Esophagus muscularis mucosa (tissue), 4 donors: Measurements from ENCODE around the gene C16orf86. TPM values are rescaled to one million over a fixed set of nuclear protein-coding genes. Genes with fewer than 3 reads are reported as not detected.

Source experiments
- DNase-seq: peaks from one replicate; pipeline ENCODE4 v3.0.0-alpha.2; 2017; ENCODE audit errors: extremely low spot score
- H3K27ac ChIP-seq, 4 donors: fragments of 200-600 bp; sonication (generic); replicated peaks in 1 of 4; 1 replicate in 3 of 4; 2 replicates in 1 of 4; pipeline ENCODE4 v1.5.1; 2016 to 2019; ENCODE audit warnings: mild to moderate bottlenecking in 1 of 4
- H3K27me3 ChIP-seq, 4 donors: fragments of 200-600 bp; sonication (generic); one replicate each; pipeline versions ENCODE4 v1.5.1 to v1.6.0; 2016 to 2019
- H3K36me3 ChIP-seq, 4 donors: fragments of 200-600 bp; sonication (generic); one replicate each; pipeline ENCODE4 v1.5.1; 2016 to 2019
- H3K4me1 ChIP-seq, 4 donors: fragments of 200-600 bp; sonication (generic); one replicate each; pipeline ENCODE4 v1.5.1; 2016 to 2019
- H3K4me3 ChIP-seq, 4 donors: fragments of 200-600 bp; sonication (generic); 1 replicate in 2 of 4; 2 replicates in 2 of 4; pipeline ENCODE4 v1.5.1; 2016 to 2019; ENCODE audit warnings: mild to moderate bottlenecking in 4 of 4, moderate library complexity in 1 of 4
- H3K9me3 ChIP-seq, 4 donors: fragments of 200-600 bp; sonication (generic); 1 replicate in 3 of 4; 2 replicates in 1 of 4; pipeline ENCODE4 v1.5.1; 2016 to 2019
- CTCF ChIP-seq, 3 experiments: fragments of 200-600 bp in 2 of 3; fragments of 450-650 bp in 1 of 3; sonication (generic) in 2 of 3; IDR thresholded peaks; one replicate each; pipeline ENCODE4 v1.5.1; 2017 to 2019; ENCODE audit warnings: antibody characterized with exemption in 3 of 3, mild to moderate bottlenecking in 2 of 3, moderate library complexity in 1 of 3
- EP300 ChIP-seq: sonication (generic); formaldehyde crosslinking; IDR thresholded peaks from one replicate; pipeline ENCODE4 v1.6.1; 2017; ENCODE audit warnings: antibody characterized with exemption
- POLR2A ChIP-seq: fragments of 450-650 bp; IDR thresholded peaks from one replicate; pipeline ENCODE4 v1.6.1; 2017; ENCODE audit warnings: antibody characterized with exemption, moderate library complexity, mild to moderate bottlenecking, low read depth
- POLR2AphosphoS5 ChIP-seq, 2 donors: sonication (generic); formaldehyde crosslinking; IDR thresholded peaks; one replicate each; pipeline ENCODE4 v1.6.1; 2017; ENCODE audit warnings: antibody characterized with exemption in 2 of 2
- WGBS: methylation state at CpG from one replicate; pipeline ENCODE4 v1.1.5; 2018; 5-methylcytosine and 5-hydroxymethylcytosine counted together
- intact Hi-C: fragments of 100-400 bp; cut with DNase I; formaldehyde crosslinking; loops from one replicate; pipeline ENCODE4 v1.15.1; 2023
- total RNA-seq, 4 donors: library from RNA; depleted of rRNA; stranded (reverse); fragments of >200 nt; gene quantifications; one replicate each; pipeline versions ENCODE4 v1.1.0 to v1.2.1, GENCODE V29; 2016

Gene C16orf86
- total RNA-seq, 4 donors from 2014 or later: 5.1 to 15.6 (median 9.1) TPM

GRCh38 chr16:67674851-67675578, 8.4 kb downstream of the C16orf86 start:
- intact Hi-C loops: no loop called here
- Histone ChIP-seq H3K27me3 (no peaks in the 10 kb centered on the region), H3K27ac (peak overlapping the region; percentile 44 to 80 (median 64)), H3K9me3 (no peaks in the 10 kb centered on the region), H3K4me3 (no peak overlapping the region), H3K4me1 (peaks cover 25 to 44% (median 32%) of the 10 kb centered on the region in 4 donors), H3K36me3 (peaks cover 0 to 14% (median 10%) of the 10 kb centered on the region in 4 donors)
- no peak for DNase-seq
- 84% methylated on average over 7 of the region's 28 CpGs for WGBS
- TF ChIP-seq EP300 (no peak), CTCF (IDR thresholded peaks at IDR 0.05) (no peak), POLR2AphosphoS5 (IDR thresholded peaks at IDR 0.05) (no peak), POLR2A (no peak)

GRCh38 chr16:67675579-67675935, 8.9 kb downstream of the C16orf86 start:
- H3K9me3 ChIP-seq: no peaks in the 10 kb centered on the region
- H3K27ac ChIP-seq: no peak overlapping the region
- 98% methylated on average over 5 of the region's 17 CpGs for WGBS
- no peak for DNase-seq
- intact Hi-C loops: no loop called here
- H3K4me3 ChIP-seq: no peak overlapping the region
- H3K4me1 ChIP-seq: peaks cover 25 to 44% (median 32%) of the 10 kb centered on the region in 4 donors
- TF ChIP-seq POLR2A (no peak), POLR2AphosphoS5 (IDR thresholded peaks at IDR 0.05) (no peak), EP300 (no peak), CTCF (IDR thresholded peaks at IDR 0.05) (no peak)
- peaks cover 0 to 20% (median 10%) of the 10 kb centered on the region in 4 donors for H3K36me3 ChIP-seq
- no peaks in the 10 kb centered on the region for H3K27me3 ChIP-seq

- Histone ChIP-seq H3K9me3 (no peaks in the 10 kb centered on the region), H3K4me1 (peaks cover 25 to 44% (median 32%) of the 10 kb centered on the region in 4 donors), H3K36me3 (peaks cover 0 to 24% (median 12%) of the 10 kb centered on the region in 4 donors), H3K4me3 (no peak overlapping the region), H3K27ac (peak overlapping the region in 1 of 4 donors; percentile 7), H3K27me3 (no peaks in the 10 kb centered on the region)
- no peak for DNase-seq
- TF ChIP-seq POLR2AphosphoS5 (IDR thresholded peaks at IDR 0.05) (no peak), POLR2A (no peak), CTCF (IDR thresholded peaks at IDR 0.05) (no peak), EP300 (no peak)
- WGBS: 96% methylated on average over 7 of the region's 7 CpGs
- intact Hi-C loops: no loop called here
Observed at GRCh38 chr16:67675999-67676398, 9.4 kb downstream of the C16orf86 start.

GRCh38 chr16:67676516-67676915, 9.9 kb downstream of the C16orf86 start:
- Histone ChIP-seq H3K27ac (no peak overlapping the region), H3K4me3 (no peak overlapping the region), H3K36me3 (peaks cover 0 to 29% (median 15%) of the 10 kb centered on the region in 4 donors), H3K4me1 (peaks cover 25 to 44% (median 32%) of the 10 kb centered on the region in 4 donors), H3K9me3 (no peaks in the 10 kb centered on the region), H3K27me3 (no peaks in the 10 kb centered on the region)
- no peak for TF ChIP-seq CTCF (IDR thresholded peaks at IDR 0.05)
- TF ChIP-seq EP300: no peak
- no peak for TF ChIP-seq POLR2A
- no peak for TF ChIP-seq POLR2AphosphoS5 (IDR thresholded peaks at IDR 0.05)
- 79% methylated on average over 4 of the region's 4 CpGs for WGBS
- no peak for DNase-seq
- intact Hi-C loops: no loop called here
